ENCODE measurements around the gene MUC12. TPM values are rescaled to one million over a fixed set of nuclear protein-coding genes. Genes with fewer than 3 reads are reported as not detected.
A peak's percentile ranks its signal among the peaks of the same experiment; 100 is the strongest.

Gene MUC12
- total and polyA plus RNA-seq, 4 donors: 1.4 to 5.5 (median 2.8) TPM

- no peak for TF ChIP-seq CTCF (IDR thresholded peaks at IDR 0.05; ENCODE audit: control extremely low read depth, extremely low read depth)
- H3K27ac ChIP-seq (ENCODE audit: low read depth in 1 of 2, low read length in 1 of 2): no peak overlapping the region
- H3K27me3 ChIP-seq (ENCODE audit: control insufficient read depth in 3 of 3, insufficient read depth in 3 of 3, low read length in 2 of 3): peaks cover 6 to 66% (median 31%) of the 10 kb centered on the region in 3 donors
- H3K9me3 ChIP-seq (ENCODE audit: control insufficient read depth in 4 of 4, insufficient read depth in 3 of 4, low read length in 3 of 4): peaks cover 0 to 6% (median 0%) of the 10 kb centered on the region in 4 donors
- 9 to 13% methylated on average over 40 of the region's 40 CpGs for WGBS, 2 donors
- DNase-seq (no peak), ATAC-seq (ENCODE audit: insufficient read depth, low FRiP score) (no peak)
- no peak overlapping the region for H3K4me3 ChIP-seq
- no peak overlapping the region for H3K9ac ChIP-seq (ENCODE audit: insufficient read depth in 1 of 2, low read length in 2 of 2)
- H3K36me3 ChIP-seq (ENCODE audit: control insufficient read depth in 4 of 4, insufficient read depth in 4 of 4, low read length in 4 of 4): no peaks in the 10 kb centered on the region
- H3K4me1 ChIP-seq (ENCODE audit: control insufficient read depth in 5 of 5, insufficient read depth in 5 of 5, low read length in 5 of 5): peaks cover 0 to 15% (median 5%) of the 10 kb centered on the region in 5 donors
Measured at GRCh38 chr7:100966542-100967291, 2.6 kb upstream of the MUC12 start.

GRCh38 chr7:100967292-100967863 lies 2.0 kb upstream of the MUC12 start:
- H3K9ac ChIP-seq (ENCODE audit: insufficient read depth in 1 of 2, low read length in 2 of 2): no peak overlapping the region

GRCh38 chr7:100968031-100968430 lies 1.3 kb upstream of the MUC12 start:
- 11 to 12% methylated on average over 6 of the region's 6 CpGs for WGBS, 2 donors
- ATAC-seq (ENCODE audit: insufficient read depth, low FRiP score) (no peak), DNase-seq (peak; percentile 28 to 65 (median 45))
- Histone ChIP-seq H3K4me3 (no peak overlapping the region), H3K27ac (ENCODE audit: low read depth in 1 of 2, low read length in 1 of 2) (no peak overlapping the region), H3K4me1 (ENCODE audit: control insufficient read depth in 5 of 5, insufficient read depth in 5 of 5, low read length in 5 of 5) (peaks cover 0 to 15% (median 5%) of the 10 kb centered on the region in 5 donors), H3K36me3 (ENCODE audit: control insufficient read depth in 4 of 4, insufficient read depth in 4 of 4, low read length in 4 of 4) (no peaks in the 10 kb centered on the region), H3K27me3 (ENCODE audit: control insufficient read depth in 3 of 3, insufficient read depth in 3 of 3, low read length in 2 of 3) (peaks cover 6 to 74% (median 31%) of the 10 kb centered on the region in 3 donors), H3K9ac (ENCODE audit: insufficient read depth in 1 of 2, low read length in 2 of 2) (no peak overlapping the region), H3K9me3 (ENCODE audit: control insufficient read depth in 4 of 4, insufficient read depth in 3 of 4, low read length in 3 of 4) (peaks cover 0 to 6% (median 0%) of the 10 kb centered on the region in 4 donors)
- no peak for TF ChIP-seq CTCF (IDR thresholded peaks at IDR 0.05; ENCODE audit: control extremely low read depth, extremely low read depth)

More at GRCh38 chr7:100967292-100967863, 2.0 kb upstream of the MUC12 start:
- H3K27ac ChIP-seq (ENCODE audit: low read depth in 1 of 2, low read length in 1 of 2): no peak overlapping the region
- TF ChIP-seq CTCF (IDR thresholded peaks at IDR 0.05; ENCODE audit: control extremely low read depth, extremely low read depth): no peak
- peaks cover 0 to 15% (median 5%) of the 10 kb centered on the region in 5 donors for H3K4me1 ChIP-seq (ENCODE audit: control insufficient read depth in 5 of 5, insufficient read depth in 5 of 5, low read length in 5 of 5)
- no peak for DNase-seq
- H3K27me3 ChIP-seq (ENCODE audit: control insufficient read depth in 3 of 3, insufficient read depth in 3 of 3, low read length in 2 of 3): peaks cover 6 to 72% (median 31%) of the 10 kb centered on the region in 3 donors
- peaks cover 0 to 6% (median 0%) of the 10 kb centered on the region in 4 donors for H3K9me3 ChIP-seq (ENCODE audit: control insufficient read depth in 4 of 4, insufficient read depth in 3 of 4, low read length in 3 of 4)
- H3K36me3 ChIP-seq (ENCODE audit: control insufficient read depth in 4 of 4, insufficient read depth in 4 of 4, low read length in 4 of 4): no peaks in the 10 kb centered on the region
- 49 to 56% methylated on average over 13 of the region's 13 CpGs for WGBS, 2 donors
- no peak overlapping the region for H3K4me3 ChIP-seq
- no peak for ATAC-seq (ENCODE audit: insufficient read depth, low FRiP score)

All from lung (tissue), 12 donors.